ENCODE results near the gene GALM. TPM values are rescaled to one million over a fixed set of nuclear protein-coding genes. Genes with fewer than 3 reads are reported as not detected.

GALM gene
- total RNA-seq, 4 donors from 2014 or later = 6.2 to 104 (median 14.8) TPM

- Histone ChIP-seq H3K4me3 (no peak overlapping the region), H3K27me3 (no peaks in the 10 kb centered on the region), H3K4me1 (peaks cover 3 to 7% of the 10 kb centered on the region in 2 donors), H3K9me3 (no peaks in the 10 kb centered on the region), H3K36me3 (no peaks in the 10 kb centered on the region), H3K27ac (peak overlapping the region; percentile 28 to 65)
- TF ChIP-seq CTCF (IDR thresholded peaks at IDR 0.05) (no peak), POLR2A (IDR thresholded peaks at IDR 0.05) (no peak)
- DNase-seq = peak; percentile 82 to 90
- intact Hi-C loops (cut with DNase I; ENCODE audit: low total_unique reads) = loop anchor here (10.0 kb wide), 1 partner anchor 116 kb away; the partner anchor contains the start of gene HNRNPLL
Measured at GRCh38 chr2:38720613-38721241, 54.8 kb downstream of the GALM start.

- DNase-seq = peak in 1 of 2 donors; percentile 6
- no peak overlapping the region for H3K27ac ChIP-seq
Measured at GRCh38 chr2:38722271-38723061, 56.6 kb downstream of the GALM start.

GRCh38 chr2:38723173-38723572 is 57.3 kb downstream of the GALM start:
- H3K36me3 ChIP-seq = no peaks in the 10 kb centered on the region
- TF ChIP-seq CTCF (IDR thresholded peaks at IDR 0.05) (no peak), POLR2A (IDR thresholded peaks at IDR 0.05) (no peak)
- H3K4me3 ChIP-seq = no peak overlapping the region
- H3K9me3 ChIP-seq = no peaks in the 10 kb centered on the region
- intact Hi-C loops (cut with DNase I; ENCODE audit: low total_unique reads) = loop anchor here (10.0 kb wide), 1 partner anchor 118 kb away; the partner anchor contains the start of gene HNRNPLL
- DNase-seq = peak in 1 of 2 donors; percentile 7
- H3K27ac ChIP-seq = no peak overlapping the region
- no peaks in the 10 kb centered on the region for H3K27me3 ChIP-seq
- peaks cover 3 to 7% of the 10 kb centered on the region in 2 donors for H3K4me1 ChIP-seq

More at GRCh38 chr2:38722271-38723061, 56.6 kb downstream of the GALM start:
- TF ChIP-seq POLR2A (IDR thresholded peaks at IDR 0.05) (no peak), CTCF (IDR thresholded peaks at IDR 0.05) (no peak)
- H3K4me3 ChIP-seq = no peak overlapping the region
- intact Hi-C loops (cut with DNase I; ENCODE audit: low total_unique reads) = loop anchor here (10.0 kb wide), 1 partner anchor 118 kb away; the partner anchor contains the start of gene HNRNPLL
- no peaks in the 10 kb centered on the region for H3K36me3 ChIP-seq
- peaks cover 3 to 7% of the 10 kb centered on the region in 2 donors for H3K4me1 ChIP-seq
- H3K27me3 ChIP-seq = no peaks in the 10 kb centered on the region
- H3K9me3 ChIP-seq = no peaks in the 10 kb centered on the region

- DNase-seq = no peak
- H3K4me3 ChIP-seq = no peak overlapping the region
- H3K27ac ChIP-seq = no peak overlapping the region
- no peaks in the 10 kb centered on the region for H3K27me3 ChIP-seq
- TF ChIP-seq CTCF (IDR thresholded peaks at IDR 0.05) (no peak), POLR2A (IDR thresholded peaks at IDR 0.05) (no peak)
- no peaks in the 10 kb centered on the region for H3K4me1 ChIP-seq
- intact Hi-C loops (cut with DNase I; ENCODE audit: low total_unique reads) = loop anchor here (10.0 kb wide), 1 partner anchor 123 kb away; the partner anchor contains the start of gene HNRNPLL
- H3K36me3 ChIP-seq = no peaks in the 10 kb centered on the region
- H3K9me3 ChIP-seq = no peaks in the 10 kb centered on the region
Measured at GRCh38 chr2:38727661-38728060, 61.7 kb downstream of the GALM start.

GRCh38 chr2:38728694-38729093 is 62.8 kb downstream of the GALM start:
- no peaks in the 10 kb centered on the region for H3K27me3 ChIP-seq

More at GRCh38 chr2:38728694-38729093, 62.8 kb downstream of the GALM start:
- TF ChIP-seq CTCF (IDR thresholded peaks at IDR 0.05) = no peak
- TF ChIP-seq POLR2A (IDR thresholded peaks at IDR 0.05) = no peak
- Histone ChIP-seq H3K27ac (no peak overlapping the region), H3K4me1 (no peaks in the 10 kb centered on the region), H3K36me3 (no peaks in the 10 kb centered on the region), H3K9me3 (no peaks in the 10 kb centered on the region), H3K4me3 (no peak overlapping the region)
- intact Hi-C loops (cut with DNase I; ENCODE audit: low total_unique reads) = loop anchor here (10.0 kb wide), 1 partner anchor 124 kb away; the partner anchor contains the start of gene HNRNPLL
- no peak for DNase-seq

All from uterus (tissue), 4 donors.